Stimulated activated CD8-positive, alpha-beta memory T cell treated with anti-CD3 and anti-CD28 coated beads, Interleukin-15, amount 100 ng/mL, for 48 hours (primary cell): ENCODE data around the gene CES2.

Experiments
- DNase-seq, 2 donors: peaks; one replicate each; pipeline ENCODE4 v3.0.0-alpha.2; 2020; ENCODE audit warnings: low read depth in 2 of 2

The CES2 gene

GRCh38 chr16:66902648-66903543 is 32.4 kb upstream of the CES2 start:
- DNase-seq, result no peak

- DNase-seq, result no peak
Observed at GRCh38 chr16:66903544-66904427, 31.5 kb upstream of the CES2 start.

DNA sequence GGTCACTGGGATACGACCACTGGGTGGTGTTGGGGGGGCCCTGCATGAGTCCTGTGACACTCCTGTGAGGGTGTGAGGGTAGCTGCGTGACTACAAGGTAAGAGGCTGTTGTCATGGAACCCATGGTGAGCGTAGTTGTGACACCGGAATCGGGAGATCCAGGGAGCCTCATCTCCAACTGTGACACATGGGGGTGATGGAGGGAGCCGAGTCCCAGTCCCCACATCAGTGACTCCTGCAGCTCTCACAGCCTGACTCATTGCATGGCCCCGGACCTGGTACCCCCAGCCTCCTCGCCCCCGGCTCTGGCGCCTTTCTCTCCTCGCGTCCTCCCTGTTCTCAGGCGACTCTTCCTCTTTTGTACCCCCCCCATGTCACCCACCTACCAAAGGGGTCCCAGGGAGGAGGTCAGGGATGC is 30.9 kb upstream of the CES2 start:
- no peak for DNase-seq

- DNase-seq, result no peak
Observed at GRCh38 chr16:66904846-66905632, 30.3 kb upstream of the CES2 start.

DNA sequence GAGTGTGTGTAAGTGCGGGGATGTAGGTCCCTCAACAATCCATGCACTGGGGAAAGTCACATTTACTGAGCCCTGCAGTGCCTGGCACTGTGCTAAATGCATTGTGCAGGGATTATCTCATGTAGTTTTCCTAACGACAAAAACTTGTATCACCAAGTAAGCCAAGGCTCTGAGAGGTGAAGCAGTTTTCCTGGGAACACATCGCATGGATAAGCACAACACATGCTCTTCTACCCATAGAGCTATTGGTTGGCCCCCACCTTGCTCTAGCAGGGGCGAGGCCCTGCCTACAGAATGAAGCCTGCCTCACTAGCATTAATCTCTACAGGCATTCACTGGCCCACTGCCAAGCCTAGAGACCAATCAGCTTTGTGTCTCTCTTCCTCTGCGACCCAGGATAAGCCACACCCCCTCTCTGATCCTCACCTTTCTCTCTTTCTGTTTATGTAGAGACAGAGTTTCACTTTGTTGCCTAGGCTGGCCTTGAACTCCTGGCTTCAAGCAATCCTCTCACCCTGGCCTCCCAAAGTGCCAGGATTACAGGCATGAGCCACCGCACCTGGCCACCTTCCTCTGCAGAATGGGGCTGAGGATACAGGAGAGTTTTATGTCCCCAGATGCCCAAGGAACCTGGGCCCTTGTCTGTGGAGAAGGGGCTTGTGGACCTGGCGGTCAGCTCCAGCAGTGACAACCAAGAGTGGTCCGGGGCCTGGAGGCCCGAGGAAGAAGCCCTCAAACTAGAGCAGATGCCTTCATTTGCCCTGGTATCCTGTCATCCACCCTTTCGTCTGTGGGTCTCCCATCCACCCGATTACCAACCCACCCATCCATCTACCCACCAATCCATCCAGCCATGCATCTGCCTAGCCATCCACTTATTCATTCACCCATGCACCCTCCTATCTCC is 29.4 kb upstream of the CES2 start:
- no peak for DNase-seq

- no peak for DNase-seq
Observed at GRCh38 chr16:66906916-66907836, 28.1 kb upstream of the CES2 start.

DNA sequence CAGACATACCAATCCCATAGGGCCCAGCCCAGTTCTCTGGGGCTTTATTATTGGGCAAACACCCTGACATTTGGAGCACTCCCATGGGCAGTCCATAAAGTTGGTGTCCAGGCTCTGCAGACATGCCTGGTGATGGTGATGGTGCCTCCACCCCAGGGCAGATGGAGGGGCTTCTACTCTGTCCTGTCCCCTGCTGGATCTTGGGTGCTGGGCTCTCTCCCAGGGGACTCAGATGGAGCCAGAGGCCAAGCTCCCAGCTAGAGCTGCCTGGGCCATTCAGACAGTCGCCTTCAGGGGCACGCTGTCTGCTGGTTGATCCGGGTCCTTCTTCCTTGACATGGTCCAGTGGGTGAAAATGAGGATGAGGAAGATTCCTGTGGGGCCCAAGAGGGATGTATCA is 27.2 kb upstream of the CES2 start:
- DNase-seq, result no peak

DNA sequence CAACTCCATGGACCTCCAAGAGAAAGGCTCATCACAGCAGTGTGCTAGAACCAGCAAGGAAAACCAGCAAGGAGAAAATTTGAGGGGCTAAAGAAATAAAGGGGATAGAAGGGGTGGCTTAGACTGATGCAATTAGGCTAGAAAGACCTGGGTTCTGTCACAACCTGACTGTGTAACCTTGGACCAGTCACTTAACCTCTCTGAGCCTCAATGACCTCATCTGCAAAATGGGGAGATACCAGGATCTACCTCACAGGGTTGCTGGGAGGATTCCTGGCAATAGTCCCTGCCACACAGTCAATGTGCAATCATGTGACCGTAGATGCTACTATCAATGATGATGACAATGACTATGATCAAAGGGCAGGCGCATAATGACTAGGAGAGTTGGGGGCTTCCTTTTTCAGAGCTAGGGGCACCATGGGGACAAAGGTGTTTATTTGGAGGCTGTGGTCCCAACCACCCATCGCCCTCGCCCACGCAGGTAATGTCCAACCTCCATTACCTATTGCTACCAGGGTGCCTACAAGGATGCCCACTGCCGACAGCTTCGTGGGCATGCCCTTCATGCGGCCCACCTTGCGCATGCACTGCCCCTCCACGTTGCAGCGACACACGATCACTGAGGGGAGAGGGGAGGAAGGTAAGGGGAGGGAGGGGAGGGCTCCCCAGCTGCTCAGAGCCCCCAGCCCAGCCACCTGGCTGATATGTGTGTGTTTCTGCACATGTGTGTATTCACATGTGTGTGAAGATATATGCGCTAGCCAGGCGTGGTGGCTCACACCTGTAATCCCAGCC is 26.4 kb upstream of the CES2 start:
- DNase-seq, result no peak

- no peak for DNase-seq
Observed at GRCh38 chr16:66910175-66910940, 25.0 kb upstream of the CES2 start.

DNA sequence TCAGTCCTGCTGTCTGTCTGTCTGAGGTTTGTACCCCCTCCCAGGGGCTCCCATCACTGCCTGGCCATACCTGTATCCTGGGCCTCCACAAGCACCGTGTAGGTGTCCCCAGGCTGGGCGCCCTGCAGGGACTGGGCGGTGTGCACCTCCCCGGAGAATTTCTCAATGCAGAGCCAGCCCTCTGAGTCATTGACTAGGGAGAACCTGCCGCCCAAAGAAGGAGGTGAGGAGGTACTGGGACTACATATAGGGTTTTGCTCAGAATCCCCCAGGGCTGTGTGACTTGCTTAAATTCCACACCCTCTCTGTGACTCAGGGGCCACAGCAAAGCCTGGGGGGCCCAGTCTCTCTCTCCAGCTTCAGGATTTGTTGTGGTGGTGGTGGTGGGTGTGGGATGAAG is 24.2 kb upstream of the CES2 start:
- DNase-seq, result no peak

GRCh38 chr16:66911801-66912200 is 23.5 kb upstream of the CES2 start:
- no peak for DNase-seq

GRCh38 chr16:66913081-66913480 is 22.2 kb upstream of the CES2 start:
- DNase-seq, result no peak

DNA sequence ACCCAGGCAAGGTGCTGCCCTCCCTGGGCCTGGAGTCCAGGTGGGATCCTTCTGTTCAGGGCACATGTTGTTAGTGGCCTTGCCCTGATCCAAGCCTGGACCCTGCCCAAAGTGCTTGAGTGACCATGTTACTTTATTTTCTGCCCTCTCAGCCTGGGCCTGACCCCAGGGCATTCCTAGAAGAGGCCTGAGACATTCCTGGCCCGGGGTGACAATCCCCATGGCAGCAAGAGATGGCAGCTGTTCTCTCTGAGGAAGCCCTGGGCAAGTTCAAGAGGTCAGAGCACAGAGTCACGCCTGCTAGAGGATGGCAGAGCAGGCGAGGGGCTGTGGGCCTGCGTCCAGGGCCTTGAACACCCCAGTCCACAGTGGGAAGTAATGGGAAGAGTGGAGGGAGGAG is 21.6 kb upstream of the CES2 start:
- DNase-seq, result no peak

DNA sequence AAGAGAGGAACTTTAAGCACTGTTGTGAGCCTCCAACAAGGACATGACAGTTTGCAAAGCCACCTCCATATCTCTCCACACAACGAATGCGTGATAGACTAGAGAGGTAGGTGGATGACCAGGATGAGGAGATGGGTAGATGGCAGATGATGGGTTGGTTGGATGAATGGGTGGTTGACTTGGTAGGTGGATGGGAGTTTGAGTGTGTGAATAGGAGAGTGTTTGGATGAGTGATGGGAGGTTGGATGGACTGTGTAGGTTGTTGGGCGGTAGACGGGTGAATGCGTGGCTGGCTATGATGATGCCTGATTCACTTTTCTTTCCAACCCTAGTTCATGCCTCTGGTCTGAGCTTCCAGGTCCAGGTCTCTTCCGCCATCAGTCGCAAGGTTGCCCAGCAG is 20.8 kb upstream of the CES2 start:
- DNase-seq, result no peak

DNA sequence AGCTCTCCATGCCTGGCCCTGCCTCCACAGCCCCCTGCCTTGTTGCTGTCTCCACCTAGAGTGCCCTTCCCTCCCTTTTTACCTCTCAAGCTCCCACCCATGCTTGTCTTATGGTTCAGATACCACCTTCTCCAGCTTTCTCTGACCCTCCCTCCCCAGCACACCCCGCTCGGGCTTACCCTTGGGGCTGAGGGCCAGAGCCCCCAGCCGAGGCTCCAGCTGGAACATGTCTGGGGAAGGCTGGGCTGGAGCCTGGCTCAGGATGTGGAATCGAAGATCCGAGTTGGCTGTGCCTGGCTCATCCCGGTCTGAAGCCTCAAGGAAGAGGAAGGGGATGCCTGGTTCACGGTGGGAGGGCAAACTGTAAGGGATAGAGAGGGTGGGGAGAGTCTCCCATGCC is 20.3 kb upstream of the CES2 start:
- DNase-seq, result no peak

DNA sequence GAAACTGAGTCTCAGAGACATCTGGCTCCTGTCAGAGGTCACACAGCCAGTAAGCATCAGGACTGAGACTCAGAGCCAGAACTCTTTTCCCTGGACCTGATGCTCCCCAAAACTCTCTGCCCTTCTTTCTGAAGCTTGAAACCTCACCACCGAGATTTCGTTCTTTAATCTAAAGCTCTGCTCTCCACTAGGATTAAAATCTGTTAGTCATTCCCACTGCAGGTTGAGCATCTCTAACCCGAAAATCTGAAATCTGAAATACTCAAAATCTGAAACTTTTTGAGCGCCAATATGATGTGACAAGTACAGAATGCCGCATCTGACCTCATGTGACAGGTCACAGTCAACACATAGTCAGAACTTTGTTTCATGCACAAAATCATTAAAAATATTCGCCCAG is 18.8 kb upstream of the CES2 start:
- DNase-seq, result no peak

- no peak for DNase-seq
Observed at GRCh38 chr16:66917741-66918140, 17.6 kb upstream of the CES2 start.

GRCh38 chr16:66918355-66918754 is 17.0 kb upstream of the CES2 start:
- no peak for DNase-seq
